Liver (tissue), 9 donors: Measurements from ENCODE around the gene THY1. TPM values are rescaled to one million over a fixed set of nuclear protein-coding genes. Genes with fewer than 3 reads are reported as not detected.

ENCODE experiments used
- DNase-seq: peaks from one replicate; pipeline ENCODE4 v3.0.0-alpha.2; 2017; ENCODE audit warnings: low spot score
- H3K27ac ChIP-seq, 2 donors: one replicate each; pipeline ENCODE4 v1.7.0; 2013; ENCODE audit warnings: inconsistent platforms in 2 of 2, low read length in 2 of 2, control low read depth in 1 of 2, low read depth in 1 of 2, mild to moderate bottlenecking in 1 of 2
- H3K27me3 ChIP-seq, 4 donors: one replicate each; pipeline versions ENCODE4 v1.6.1 to v1.7.0; 2013; ENCODE audit warnings: low read length in 3 of 4, inconsistent platforms in 1 of 4, mild to moderate bottlenecking in 1 of 4, moderate library complexity in 1 of 4; ENCODE audit not compliant: control insufficient read depth in 4 of 4, insufficient read depth in 4 of 4
- H3K36me3 ChIP-seq, 4 donors: one replicate each; pipeline versions ENCODE4 v1.6.1 to v1.7.0; 2013; ENCODE audit warnings: low read length in 3 of 4, mild to moderate bottlenecking in 3 of 4, low read depth in 1 of 4, moderate library complexity in 1 of 4; ENCODE audit not compliant: control insufficient read depth in 4 of 4, insufficient read depth in 3 of 4
- H3K4me1 ChIP-seq, 4 donors: one replicate each; pipeline versions ENCODE4 v1.6.1 to v1.7.0; 2013; ENCODE audit warnings: low read length in 3 of 4, mild to moderate bottlenecking in 3 of 4, moderate library complexity in 1 of 4; ENCODE audit not compliant: control insufficient read depth in 4 of 4, insufficient read depth in 4 of 4
- H3K4me3 ChIP-seq, 3 donors: one replicate each; pipeline versions ENCODE4 v1.6.1 to v1.7.0; 2013; ENCODE audit warnings: low read length in 3 of 3, control low read depth in 1 of 3, low read depth in 1 of 3, mild to moderate bottlenecking in 1 of 3
- H3K9ac ChIP-seq, 2 donors: one replicate each; pipeline ENCODE4 v1.7.0; 2013; ENCODE audit warnings: low read length in 2 of 2, mild to moderate bottlenecking in 2 of 2, moderate library complexity in 2 of 2, control low read depth in 1 of 2, low read depth in 1 of 2
- H3K9me3 ChIP-seq, 4 donors: one replicate each; pipeline versions ENCODE4 v1.6.1 to v1.7.0; 2013; ENCODE audit warnings: low read length in 3 of 4; ENCODE audit not compliant: control insufficient read depth in 4 of 4
- CTCF ChIP-seq: fragments of 150-350 bp; IDR thresholded peaks from 2 replicates; pipeline ENCODE4 v1.5.1; 2017; ENCODE audit warnings: improper control_type of control experiment, low read depth, low read length; ENCODE audit not compliant: missing input control
- EGR1 ChIP-seq, 2 donors: IDR thresholded peaks; 2 replicates each; pipeline ENCODE4 v1.6.1; 2016 to 2018; ENCODE audit warnings: antibody characterized with exemption in 2 of 2, low read depth in 2 of 2
- FOXA1 ChIP-seq: IDR thresholded peaks from 2 replicates; pipeline ENCODE4 v1.6.1; 2016; ENCODE audit warnings: antibody characterized with exemption
- FOXA2 ChIP-seq: IDR thresholded peaks from 2 replicates; pipeline ENCODE4 v1.6.1; 2016; ENCODE audit warnings: antibody characterized with exemption
- GABPA ChIP-seq, 2 donors: IDR thresholded peaks in 1 of 2; conservative IDR thresholded peaks in 1 of 2; 2 replicates each; pipeline ENCODE4 v1.6.1; 2016; ENCODE audit warnings: antibody characterized with exemption in 2 of 2, mild to moderate bottlenecking in 1 of 2, moderate library complexity in 1 of 2
- HNF4A ChIP-seq, 2 donors: conservative IDR thresholded peaks; 2 replicates each; pipeline ENCODE4 v1.6.1; 2016; ENCODE audit warnings: antibody characterized with exemption in 2 of 2, mild to moderate bottlenecking in 2 of 2
- HNF4G ChIP-seq: IDR thresholded peaks from 2 replicates; pipeline ENCODE4 v1.6.1; 2016; ENCODE audit warnings: antibody characterized with exemption
- JUND ChIP-seq, 2 donors: IDR thresholded peaks; 2 replicates each; pipeline ENCODE4 v1.6.1; 2016; ENCODE audit warnings: antibody characterized with exemption in 2 of 2
- MAX ChIP-seq: IDR thresholded peaks from 2 replicates; pipeline ENCODE4 v1.6.1; 2016; ENCODE audit warnings: antibody characterized with exemption
- NR2F2 ChIP-seq: IDR thresholded peaks from 2 replicates; pipeline ENCODE4 v1.6.1; 2016; ENCODE audit warnings: antibody characterized with exemption
- RAD21 ChIP-seq, 2 donors: IDR thresholded peaks; 2 replicates each; pipeline ENCODE4 v1.6.1; 2016; ENCODE audit warnings: antibody characterized with exemption in 2 of 2, mild to moderate bottlenecking in 2 of 2
- REST ChIP-seq: IDR thresholded peaks from 2 replicates; pipeline ENCODE4 v1.6.1; 2016; ENCODE audit warnings: antibody characterized with exemption, mild to moderate bottlenecking
- RXRA ChIP-seq, 2 donors: IDR thresholded peaks; 2 replicates each; pipeline ENCODE4 v1.6.1; 2017 to 2018; ENCODE audit warnings: antibody characterized with exemption in 2 of 2, mild to moderate bottlenecking in 1 of 2
- SP1 ChIP-seq: IDR thresholded peaks from 2 replicates; pipeline ENCODE4 v1.6.1; 2018; ENCODE audit warnings: antibody characterized with exemption, mild to moderate bottlenecking
- TAF1 ChIP-seq: conservative IDR thresholded peaks from 2 replicates; pipeline ENCODE4 v1.6.1; 2016; ENCODE audit warnings: antibody characterized with exemption, mild to moderate bottlenecking
- YY1 ChIP-seq: IDR thresholded peaks from 2 replicates; pipeline ENCODE4 v1.6.1; 2016; ENCODE audit warnings: antibody characterized with exemption, mild to moderate bottlenecking
- ZBTB33 ChIP-seq: IDR thresholded peaks from 2 replicates; pipeline ENCODE4 v1.6.1; 2016; ENCODE audit warnings: antibody characterized with exemption
- WGBS: extraction: QIAGEN DNeasy Blood & Tissue Kit; methylation state at CpG from one replicate; pipeline ENCODE4 v1.1.7; 2013; 5-methylcytosine and 5-hydroxymethylcytosine counted together
- polyA plus RNA-seq, 2 donors: library from polyadenylated mRNA; stranded (reverse) in 1 of 2; unstranded in 1 of 2; fragments of 200-250 nt in 1 of 2; fragments of >200 nt in 1 of 2; fragmentation: Nextera tagmentation in 1 of 2; extraction: Ambion mirVana in 1 of 2; gene quantifications; one replicate each; pipeline versions ENCODE4 v1.2.1 to v1.2.3, GENCODE V29; 2013 to 2015
- total RNA-seq, 2 donors: library from RNA; depleted of rRNA; stranded (reverse); fragments of >200 nt; gene quantifications; one replicate each; pipeline ENCODE4 v1.2.3, GENCODE V29; 2014
- donor health status: healthy.
- donor health status: healthy.
- donor health status: healthy.
- donor health status: healthy.
- donor health status: healthy.

THY1 gene
- total and polyA plus RNA-seq, 4 donors = 0.51 to 5.1 (median 1.1) TPM

GRCh38 chr11:119382101-119382500, 40.9 kb downstream of the THY1 start:
- no peak overlapping the region for H3K27ac ChIP-seq
- H3K9me3 ChIP-seq = no peaks in the 10 kb centered on the region
- 13% methylated on average over 9 of the region's 9 CpGs for WGBS
- H3K27me3 ChIP-seq = no peaks in the 10 kb centered on the region
- DNase-seq = no peak
- peak overlapping the region in 2 of 3 donors; percentile 43 to 51 for H3K4me3 ChIP-seq
- no peak overlapping the region for H3K9ac ChIP-seq
- H3K4me1 ChIP-seq = peaks cover 5 to 13% (median 11%) of the 10 kb centered on the region in 4 donors
- TF ChIP-seq EGR1 (IDR thresholded peaks at IDR 0.05; ENCODE audit: low read depth in 2 of 2) = no peak
- TF ChIP-seq RXRA (IDR thresholded peaks at IDR 0.05) = no peak
- no peak for TF ChIP-seq ZBTB33
- TF ChIP-seq NR2F2 = no peak
- no peak for TF ChIP-seq RAD21 (IDR thresholded peaks at IDR 0.05)
- TF ChIP-seq HNF4G = no peak
- TF ChIP-seq CTCF = no peak
- no peak for TF ChIP-seq MAX
- no peak for TF ChIP-seq HNF4A (conservative IDR thresholded peaks at IDR 0.05)
- TF ChIP-seq FOXA1 = no peak
- no peak for TF ChIP-seq REST
- TF ChIP-seq JUND (IDR thresholded peaks at IDR 0.05) = no peak
- TF ChIP-seq GABPA (IDR thresholded peaks at IDR 0.05 in 1 of 2, conservative IDR thresholded peaks at IDR 0.05 in 1 of 2) = no peak
- TF ChIP-seq YY1 = no peak
- no peaks in the 10 kb centered on the region for H3K36me3 ChIP-seq

- Histone ChIP-seq H3K36me3 (no peaks in the 10 kb centered on the region), H3K27me3 (no peaks in the 10 kb centered on the region), H3K27ac (no peak within 1 kb of the TSS), H3K4me3 (peak within 1 kb of the TSS; percentile 43 to 51 (median 50)), H3K4me1 (peaks cover 6 to 15% (median 12%) of the 10 kb centered on the region in 4 donors), H3K9ac (peak within 1 kb of the TSS; percentile 0 to 33), H3K9me3 (no peaks in the 10 kb centered on the region)
- under 1% methylated on average over 54 of the region's 54 CpGs for WGBS
- DNase-seq = peak; percentile 95
- TF ChIP-seq JUND (IDR thresholded peaks at IDR 0.05) (peak in 1 of 2 donors; percentile 12), REST (peak; percentile 37), RXRA (IDR thresholded peaks at IDR 0.05) (peak; percentile 9 to 59), TAF1 (no peak), HNF4A (conservative IDR thresholded peaks at IDR 0.05) (peak in 1 of 2 donors; percentile 53), SP1 (peak; percentile 56), FOXA1 (no peak), YY1 (peak; percentile 53), GABPA (IDR thresholded peaks at IDR 0.05 in 1 of 2, conservative IDR thresholded peaks at IDR 0.05 in 1 of 2) (peak in 1 of 2 donors; percentile 32), CTCF (peak; percentile 85), FOXA2 (no peak)
Observed at GRCh38 chr11:119381181-119381988, 41.6 kb downstream of the THY1 start, which contains the start of gene USP2. Gene USP2 (minus strand): TSS chr11:119381690. CDS start chr11:119373480, 8,210 bp downstream.
